GM06990 (cell line): ENCODE data around the gene MRPS27.
"Not testable (repeated sequence)": the region's sequence is repeated elsewhere in the genome, so short reads cannot be mapped to it uniquely, and the experiment has no call there.

ENCODE experiments used
- DNase-seq: peaks from one replicate; pipeline ENCODE4 v3.0.0-alpha.2; 2011; ENCODE audit not compliant: insufficient read length; ENCODE audit errors: extremely low read depth
- H3K27me3 ChIP-seq: replicated peaks from 2 replicates; pipeline ENCODE4 v1.6.0; 2011; ENCODE audit warnings: low read length; ENCODE audit not compliant: control insufficient read depth, insufficient read depth
- H3K36me3 ChIP-seq: 2 replicates; pipeline ENCODE4 v1.5.1; 2011; ENCODE audit warnings: low read length; ENCODE audit not compliant: control insufficient read depth, insufficient read depth
- H3K4me3 ChIP-seq: replicated peaks from 2 replicates; pipeline ENCODE4 v1.5.1; 2011; ENCODE audit warnings: low read depth, mild to moderate bottlenecking, control low read depth, low read length
- CTCF ChIP-seq: IDR thresholded peaks from 2 replicates; pipeline ENCODE4 v1.5.1; 2011; ENCODE audit warnings: low read length, control low read depth, mild to moderate bottlenecking, inconsistent platforms; ENCODE audit not compliant: insufficient read depth, poor library complexity, severe bottlenecking

The MRPS27 gene

DNA sequence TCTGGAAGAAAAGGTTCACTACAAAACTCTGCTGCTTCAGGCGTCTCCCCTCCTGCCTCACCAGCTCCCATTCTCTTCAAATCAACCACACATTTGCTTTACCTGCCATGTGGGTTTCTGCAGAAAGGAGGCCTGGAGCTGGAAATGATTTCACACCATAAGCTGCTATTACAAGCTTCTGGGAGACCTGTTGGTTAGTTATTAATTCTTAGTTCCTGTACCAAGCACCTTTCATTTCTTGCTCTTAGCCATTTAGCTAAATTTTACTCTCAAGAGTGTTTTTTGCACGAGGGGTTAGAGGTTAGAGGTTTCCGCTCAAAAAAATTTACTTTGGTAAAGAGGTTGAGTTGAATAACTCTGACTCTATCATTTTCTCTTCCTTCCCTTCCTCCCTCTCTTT lies 142.5 kb downstream of the MRPS27 start:
- no peak for DNase-seq
- TF ChIP-seq CTCF, result no peak
- Histone ChIP-seq H3K27me3 (peaks cover 3% of the 10 kb centered on the region), H3K36me3 (no peaks in the 10 kb centered on the region), H3K4me3 (no peak overlapping the region)

GRCh38 chr5:72172786-72173185 lies 147.3 kb downstream of the MRPS27 start:
- DNase-seq, result no peak
- H3K27me3 ChIP-seq, result peaks cover 5% of the 10 kb centered on the region; the same call in 1 of the 2 replicates
- no peaks in the 10 kb centered on the region for H3K36me3 ChIP-seq
- no peak overlapping the region for H3K4me3 ChIP-seq
- TF ChIP-seq CTCF, result no peak

DNA sequence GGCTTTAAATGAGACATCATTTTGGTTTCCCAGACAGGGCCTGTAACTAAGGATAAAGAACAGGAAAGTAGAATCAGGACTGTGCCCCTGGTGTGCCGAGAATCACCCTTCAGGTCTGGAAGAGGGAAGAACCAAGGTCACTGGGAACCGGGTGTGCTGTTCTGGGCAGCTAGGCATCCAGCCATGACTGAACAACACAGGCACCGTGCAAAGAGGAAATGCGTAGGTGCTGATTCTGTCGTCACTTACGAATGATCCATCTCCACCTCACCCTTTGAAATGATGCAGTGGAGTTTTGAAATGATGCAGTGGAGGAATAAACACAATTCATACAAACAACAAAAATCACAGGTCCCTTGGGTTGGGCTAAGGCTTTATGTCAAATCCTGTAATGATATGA lies 148.4 kb downstream of the MRPS27 start:
- TF ChIP-seq CTCF, result no peak
- DNase-seq, result no peak
- H3K4me3 ChIP-seq, result no peak overlapping the region
- no peaks in the 10 kb centered on the region for H3K36me3 ChIP-seq
- H3K27me3 ChIP-seq, result peaks cover 5% of the 10 kb centered on the region; the same call in 1 of the 2 replicates

DNA sequence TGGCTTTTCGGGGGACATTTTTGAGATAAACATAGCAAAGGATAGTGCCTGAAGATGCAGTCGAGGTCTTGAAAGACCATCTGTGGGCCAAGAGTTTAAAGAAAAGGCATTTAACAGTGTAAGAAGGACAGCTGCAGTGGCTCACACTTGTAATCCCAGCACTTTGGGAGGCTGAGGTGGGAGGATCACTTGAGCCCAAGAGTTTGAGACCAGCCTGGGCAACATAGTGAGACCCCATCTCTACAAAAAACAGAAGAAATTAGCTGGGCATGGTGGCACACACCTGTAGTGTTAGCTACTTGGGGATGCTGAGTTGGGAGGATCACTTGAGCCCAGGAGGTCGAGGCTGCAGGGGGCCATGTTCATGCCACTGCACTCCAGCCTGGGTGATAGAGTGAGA lies 148.9 kb downstream of the MRPS27 start:
- H3K27me3 ChIP-seq, H3K36me3 ChIP-seq, DNase-seq: not testable (repeated sequence)

DNA sequence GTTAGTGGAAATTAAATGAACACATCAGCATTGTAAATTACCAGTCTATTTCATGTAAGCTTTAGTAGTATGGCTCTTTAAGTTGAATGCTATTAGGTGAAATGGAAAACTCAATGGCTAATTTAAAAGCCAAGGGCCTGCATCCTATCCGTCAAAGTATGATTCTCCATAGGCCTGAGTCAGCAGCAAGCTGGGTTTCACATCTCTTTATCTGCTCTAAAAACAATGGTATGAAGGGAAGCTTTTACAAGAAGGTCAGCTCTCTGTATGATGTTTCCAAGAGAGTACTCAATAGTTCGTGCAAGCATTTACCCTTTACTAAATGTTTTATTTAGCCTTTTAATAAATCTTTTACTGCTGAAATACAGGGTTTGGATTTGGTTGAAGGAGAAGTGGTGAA lies 149.9 kb downstream of the MRPS27 start:
- Histone ChIP-seq H3K27me3 (peaks cover 1% of the 10 kb centered on the region; the same call in 1 of the 2 replicates), H3K36me3 (no peaks in the 10 kb centered on the region), H3K4me3 (no peak overlapping the region)
- DNase-seq, result no peak
- TF ChIP-seq CTCF, result no peak

More for the DNA sequence above, 148.9 kb downstream of the MRPS27 start:
- not testable (repeated sequence) for H3K4me3 ChIP-seq
